Measurements from ENCODE around the gene PSMC5. TPM values are rescaled to one million over a fixed set of nuclear protein-coding genes. Genes with fewer than 3 reads are reported as not detected.

The PSMC5 gene
- total and polyA plus RNA-seq, 2 experiments from 2014 or later: 93.1 to 199 TPM

DNA sequence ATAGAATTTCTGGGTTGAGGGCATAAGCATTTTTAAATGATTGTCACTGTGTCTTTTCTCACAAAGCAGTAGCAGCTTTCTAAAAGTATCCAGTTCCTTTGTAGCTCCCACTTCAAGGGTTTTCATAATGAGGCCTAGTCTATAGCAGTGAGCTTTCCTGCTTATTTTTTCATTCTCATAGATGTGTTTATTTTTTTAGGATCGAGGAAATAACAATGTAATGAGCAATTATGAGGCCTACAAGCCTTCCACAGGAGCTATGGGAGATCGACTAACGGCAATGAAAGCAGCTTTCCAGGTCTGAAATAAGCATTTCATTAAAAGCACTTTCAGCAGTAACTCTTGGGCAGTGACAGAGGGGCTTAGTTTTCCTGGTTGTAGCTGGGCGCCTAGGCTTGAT lies 10.6 kb upstream of the PSMC5 start:
- no peak overlapping the region for H3K4me2 ChIP-seq
- H3K27me3 ChIP-seq (ENCODE audit: insufficient read depth): no peaks in the 10 kb centered on the region
- no peaks in the 10 kb centered on the region for H3K9me3 Mint-ChIP-seq
- no peak overlapping the region for H3K4me3 ChIP-seq
- no peaks in the 10 kb centered on the region for H3K79me2 ChIP-seq (replicated peaks; ENCODE audit: insufficient read depth)
- no peak for TF ChIP-seq EZH2phosphoT487 (IDR thresholded peaks at IDR 0.05; ENCODE audit: unreplicated experiment)
- TF ChIP-seq EZH2 (IDR thresholded peaks at IDR 0.05; ENCODE audit: low read depth, unreplicated experiment): no peak
- TF ChIP-seq ZNF114 (CRISPR knock-in tag; IDR thresholded peaks at IDR 0.05): no peak
- peaks cover 12% of the 10 kb centered on the region for H3K27me3 Mint-ChIP-seq (ENCODE audit: insufficient read depth, low read depth, poor library complexity)
- no peak overlapping the region for H3K4me3 Mint-ChIP-seq
- peaks cover 100% of the 10 kb centered on the region for H3K36me3 Mint-ChIP-seq (ENCODE audit: low read depth)
- H3K4me1 Mint-ChIP-seq: no peaks in the 10 kb centered on the region
- no peak overlapping the region for H3K27ac Mint-ChIP-seq
- no peak overlapping the region; the same call in 1 of the 2 replicates for H3K27ac ChIP-seq (ENCODE audit: low read depth)
- peaks cover 84% of the 10 kb centered on the region for H3K36me3 ChIP-seq (ENCODE audit: insufficient read depth)
- H4K20me1 ChIP-seq (replicated peaks; ENCODE audit: insufficient read depth): peaks cover 65% of the 10 kb centered on the region
- DNase-seq (ENCODE audit: low spot score): no peak
- H3K4me1 ChIP-seq (ENCODE audit: insufficient read depth): no peaks in the 10 kb centered on the region
- no peaks in the 10 kb centered on the region for H3K9me2 ChIP-seq (ENCODE audit: insufficient read depth)
- no peak for ATAC-seq
- H2AFZ ChIP-seq: no peak overlapping the region
- H3F3A ChIP-seq (replicated peaks; ENCODE audit: low read depth): peaks cover 49% of the 10 kb centered on the region

DNA sequence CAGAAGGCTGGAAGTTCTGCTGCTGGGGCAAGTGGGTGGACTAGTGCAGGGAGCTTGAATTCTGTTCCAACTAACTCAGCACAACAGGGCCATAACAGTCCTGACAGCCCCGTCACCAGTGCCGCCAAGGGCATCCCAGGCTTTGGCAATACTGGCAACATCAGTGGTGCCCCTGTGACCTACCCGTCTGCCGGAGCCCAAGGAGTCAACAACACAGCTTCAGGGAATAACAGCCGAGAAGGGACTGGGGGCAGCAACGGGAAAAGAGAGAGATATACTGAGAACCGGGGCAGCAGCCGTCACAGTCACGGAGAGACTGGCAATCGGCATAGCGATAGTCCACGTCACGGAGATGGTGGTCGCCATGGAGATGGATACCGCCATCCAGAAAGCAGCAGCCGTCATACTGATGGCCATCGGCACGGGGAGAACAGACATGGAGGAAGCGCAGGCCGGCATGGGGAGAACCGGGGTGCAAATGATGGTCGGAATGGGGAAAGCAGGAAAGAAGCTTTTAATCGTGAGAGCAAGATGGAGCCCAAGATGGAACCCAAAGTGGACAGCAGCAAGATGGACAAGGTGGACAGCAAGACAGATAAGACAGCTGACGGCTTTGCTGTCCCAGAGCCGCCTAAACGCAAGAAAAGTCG lies 9.4 kb upstream of the PSMC5 start:
- DNase-seq (ENCODE audit: low spot score) (no peak), ATAC-seq (no peak)
- Histone ChIP-seq H3K4me1 (ENCODE audit: insufficient read depth) (no peaks in the 10 kb centered on the region), H3K4me3 (no peak overlapping the region), H3F3A (replicated peaks; ENCODE audit: low read depth) (peaks cover 50% of the 10 kb centered on the region), H3K79me2 (replicated peaks; ENCODE audit: insufficient read depth) (no peaks in the 10 kb centered on the region; the same call in 1 of the 2 replicates), H3K4me2 (no peak overlapping the region), H3K9me2 (ENCODE audit: insufficient read depth) (no peaks in the 10 kb centered on the region), H4K20me1 (replicated peaks; ENCODE audit: insufficient read depth) (peaks cover 65% of the 10 kb centered on the region), H3K27me3 (ENCODE audit: insufficient read depth) (no peaks in the 10 kb centered on the region), H2AFZ (no peak overlapping the region), H3K27ac (ENCODE audit: low read depth) (no peak overlapping the region), H3K36me3 (ENCODE audit: insufficient read depth) (peaks cover 84% of the 10 kb centered on the region)
- no peak overlapping the region for H3K27ac Mint-ChIP-seq
- H3K27me3 Mint-ChIP-seq (ENCODE audit: insufficient read depth, low read depth, poor library complexity): peaks cover 13% of the 10 kb centered on the region
- no peaks in the 10 kb centered on the region for H3K4me1 Mint-ChIP-seq
- peaks cover 100% of the 10 kb centered on the region for H3K36me3 Mint-ChIP-seq (ENCODE audit: low read depth)
- no peak overlapping the region for H3K4me3 Mint-ChIP-seq
- H3K9me3 Mint-ChIP-seq: no peaks in the 10 kb centered on the region
- no peak for TF ChIP-seq EZH2phosphoT487 (IDR thresholded peaks at IDR 0.05; ENCODE audit: unreplicated experiment)
- TF ChIP-seq, protein P1, sequence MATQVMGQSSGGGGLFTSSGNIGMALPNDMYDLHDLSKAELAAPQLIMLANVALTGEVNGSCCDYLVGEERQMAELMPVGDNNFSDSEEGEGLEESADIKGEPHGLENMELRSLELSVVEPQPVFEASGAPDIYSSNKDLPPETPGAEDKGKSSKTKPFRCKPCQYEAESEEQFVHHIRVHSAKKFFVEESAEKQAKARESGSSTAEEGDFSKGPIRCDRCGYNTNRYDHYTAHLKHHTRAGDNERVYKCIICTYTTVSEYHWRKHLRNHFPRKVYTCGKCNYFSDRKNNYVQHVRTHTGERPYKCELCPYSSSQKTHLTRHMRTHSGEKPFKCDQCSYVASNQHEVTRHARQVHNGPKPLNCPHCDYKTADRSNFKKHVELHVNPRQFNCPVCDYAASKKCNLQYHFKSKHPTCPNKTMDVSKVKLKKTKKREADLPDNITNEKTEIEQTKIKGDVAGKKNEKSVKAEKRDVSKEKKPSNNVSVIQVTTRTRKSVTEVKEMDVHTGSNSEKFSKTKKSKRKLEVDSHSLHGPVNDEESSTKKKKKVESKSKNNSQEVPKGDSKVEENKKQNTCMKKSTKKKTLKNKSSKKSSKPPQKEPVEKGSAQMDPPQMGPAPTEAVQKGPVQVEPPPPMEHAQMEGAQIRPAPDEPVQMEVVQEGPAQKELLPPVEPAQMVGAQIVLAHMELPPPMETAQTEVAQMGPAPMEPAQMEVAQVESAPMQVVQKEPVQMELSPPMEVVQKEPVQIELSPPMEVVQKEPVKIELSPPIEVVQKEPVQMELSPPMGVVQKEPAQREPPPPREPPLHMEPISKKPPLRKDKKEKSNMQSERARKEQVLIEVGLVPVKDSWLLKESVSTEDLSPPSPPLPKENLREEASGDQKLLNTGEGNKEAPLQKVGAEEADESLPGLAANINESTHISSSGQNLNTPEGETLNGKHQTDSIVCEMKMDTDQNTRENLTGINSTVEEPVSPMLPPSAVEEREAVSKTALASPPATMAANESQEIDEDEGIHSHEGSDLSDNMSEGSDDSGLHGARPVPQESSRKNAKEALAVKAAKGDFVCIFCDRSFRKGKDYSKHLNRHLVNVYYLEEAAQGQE (IDR thresholded peaks at IDR 0.05; ENCODE audit: unreplicated experiment): no peak
- TF ChIP-seq EZH2 (IDR thresholded peaks at IDR 0.05; ENCODE audit: low read depth, unreplicated experiment): no peak
- TF ChIP-seq CREB1 (CRISPR knock-in tag; IDR thresholded peaks at IDR 0.05; ENCODE audit: low read depth): no peak
- no peak; the same call in 1 of the 2 replicates for TF ChIP-seq POLR2AphosphoS5 (IDR thresholded peaks at IDR 0.05; ENCODE audit: low read depth)
- TF ChIP-seq, protein P2, sequence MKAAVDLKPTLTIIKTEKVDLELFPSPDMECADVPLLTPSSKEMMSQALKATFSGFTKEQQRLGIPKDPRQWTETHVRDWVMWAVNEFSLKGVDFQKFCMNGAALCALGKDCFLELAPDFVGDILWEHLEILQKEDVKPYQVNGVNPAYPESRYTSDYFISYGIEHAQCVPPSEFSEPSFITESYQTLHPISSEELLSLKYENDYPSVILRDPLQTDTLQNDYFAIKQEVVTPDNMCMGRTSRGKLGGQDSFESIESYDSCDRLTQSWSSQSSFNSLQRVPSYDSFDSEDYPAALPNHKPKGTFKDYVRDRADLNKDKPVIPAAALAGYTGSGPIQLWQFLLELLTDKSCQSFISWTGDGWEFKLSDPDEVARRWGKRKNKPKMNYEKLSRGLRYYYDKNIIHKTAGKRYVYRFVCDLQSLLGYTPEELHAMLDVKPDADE (IDR thresholded peaks at IDR 0.05): no peak
- TF ChIP-seq, protein P3, sequence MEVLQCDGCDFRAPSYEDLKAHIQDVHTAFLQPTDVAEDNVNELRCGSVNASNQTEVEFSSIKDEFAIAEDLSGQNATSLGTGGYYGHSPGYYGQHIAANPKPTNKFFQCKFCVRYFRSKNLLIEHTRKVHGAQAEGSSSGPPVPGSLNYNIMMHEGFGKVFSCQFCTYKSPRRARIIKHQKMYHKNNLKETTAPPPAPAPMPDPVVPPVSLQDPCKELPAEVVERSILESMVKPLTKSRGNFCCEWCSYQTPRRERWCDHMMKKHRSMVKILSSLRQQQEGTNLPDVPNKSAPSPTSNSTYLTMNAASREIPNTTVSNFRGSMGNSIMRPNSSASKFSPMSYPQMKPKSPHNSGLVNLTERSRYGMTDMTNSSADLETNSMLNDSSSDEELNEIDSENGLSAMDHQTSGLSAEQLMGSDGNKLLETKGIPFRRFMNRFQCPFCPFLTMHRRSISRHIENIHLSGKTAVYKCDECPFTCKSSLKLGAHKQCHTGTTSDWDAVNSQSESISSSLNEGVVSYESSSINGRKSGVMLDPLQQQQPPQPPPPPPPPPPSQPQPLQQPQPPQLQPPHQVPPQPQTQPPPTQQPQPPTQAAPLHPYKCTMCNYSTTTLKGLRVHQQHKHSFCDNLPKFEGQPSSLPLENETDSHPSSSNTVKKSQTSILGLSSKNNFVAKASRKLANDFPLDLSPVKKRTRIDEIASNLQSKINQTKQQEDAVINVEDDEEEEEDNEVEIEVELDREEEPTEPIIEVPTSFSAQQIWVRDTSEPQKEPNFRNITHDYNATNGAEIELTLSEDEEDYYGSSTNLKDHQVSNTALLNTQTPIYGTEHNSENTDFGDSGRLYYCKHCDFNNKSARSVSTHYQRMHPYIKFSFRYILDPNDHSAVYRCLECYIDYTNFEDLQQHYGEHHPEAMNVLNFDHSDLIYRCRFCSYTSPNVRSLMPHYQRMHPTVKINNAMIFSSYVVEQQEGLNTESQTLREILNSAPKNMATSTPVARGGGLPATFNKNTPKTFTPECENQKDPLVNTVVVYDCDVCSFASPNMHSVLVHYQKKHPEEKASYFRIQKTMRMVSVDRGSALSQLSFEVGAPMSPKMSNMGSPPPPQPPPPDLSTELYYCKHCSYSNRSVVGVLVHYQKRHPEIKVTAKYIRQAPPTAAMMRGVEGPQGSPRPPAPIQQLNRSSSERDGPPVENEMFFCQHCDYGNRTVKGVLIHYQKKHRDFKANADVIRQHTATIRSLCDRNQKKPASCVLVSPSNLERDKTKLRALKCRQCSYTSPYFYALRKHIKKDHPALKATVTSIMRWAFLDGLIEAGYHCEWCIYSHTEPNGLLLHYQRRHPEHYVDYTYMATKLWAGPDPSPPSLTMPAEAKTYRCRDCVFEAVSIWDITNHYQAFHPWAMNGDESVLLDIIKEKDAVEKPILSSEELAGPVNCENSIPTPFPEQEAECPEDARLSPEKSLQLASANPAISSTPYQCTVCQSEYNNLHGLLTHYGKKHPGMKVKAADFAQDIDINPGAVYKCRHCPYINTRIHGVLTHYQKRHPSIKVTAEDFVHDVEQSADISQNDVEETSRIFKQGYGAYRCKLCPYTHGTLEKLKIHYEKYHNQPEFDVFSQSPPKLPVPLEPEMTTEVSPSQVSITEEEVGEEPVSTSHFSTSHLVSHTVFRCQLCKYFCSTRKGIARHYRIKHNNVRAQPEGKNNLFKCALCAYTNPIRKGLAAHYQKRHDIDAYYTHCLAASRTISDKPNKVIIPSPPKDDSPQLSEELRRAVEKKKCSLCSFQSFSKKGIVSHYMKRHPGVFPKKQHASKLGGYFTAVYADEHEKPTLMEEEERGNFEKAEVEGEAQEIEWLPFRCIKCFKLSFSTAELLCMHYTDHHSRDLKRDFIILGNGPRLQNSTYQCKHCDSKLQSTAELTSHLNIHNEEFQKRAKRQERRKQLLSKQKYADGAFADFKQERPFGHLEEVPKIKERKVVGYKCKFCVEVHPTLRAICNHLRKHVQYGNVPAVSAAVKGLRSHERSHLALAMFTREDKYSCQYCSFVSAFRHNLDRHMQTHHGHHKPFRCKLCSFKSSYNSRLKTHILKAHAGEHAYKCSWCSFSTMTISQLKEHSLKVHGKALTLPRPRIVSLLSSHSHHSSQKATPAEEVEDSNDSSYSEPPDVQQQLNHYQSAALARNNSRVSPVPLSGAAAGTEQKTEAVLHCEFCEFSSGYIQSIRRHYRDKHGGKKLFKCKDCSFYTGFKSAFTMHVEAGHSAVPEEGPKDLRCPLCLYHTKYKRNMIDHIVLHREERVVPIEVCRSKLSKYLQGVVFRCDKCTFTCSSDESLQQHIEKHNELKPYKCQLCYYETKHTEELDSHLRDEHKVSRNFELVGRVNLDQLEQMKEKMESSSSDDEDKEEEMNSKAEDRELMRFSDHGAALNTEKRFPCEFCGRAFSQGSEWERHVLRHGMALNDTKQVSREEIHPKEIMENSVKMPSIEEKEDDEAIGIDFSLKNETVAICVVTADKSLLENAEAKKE (CRISPR knock-in tag; IDR thresholded peaks at IDR 0.05): no peak
- no peak for TF ChIP-seq ZNF114 (CRISPR knock-in tag; IDR thresholded peaks at IDR 0.05)
